Effector memory CD8-positive, alpha-beta T cell (primary cell): ENCODE measurements around the gene GTPBP4.

ENCODE experiments used
- ATAC-seq: fragments of 150-1000 bp; cut with Tn5 transposase; replicated peaks from 2 replicates; pipeline ENCODE4 v1.10.0; 2021; ENCODE audit warnings: mild to moderate bottlenecking, moderate library complexity
- DNase-seq, 3 experiments: peaks; one replicate each; pipeline ENCODE4 v3.0.0; 2021
- H3K27ac Mint-ChIP-seq, 2 donors: one replicate each; pipeline ENCODE4 v1.8.0; 2022; ENCODE audit warnings: mild to moderate bottlenecking in 2 of 2, mixed read lengths in 2 of 2, moderate library complexity in 2 of 2
- H3K27me3 Mint-ChIP-seq, 2 donors: one replicate each; pipeline ENCODE4 v1.8.0; 2022; ENCODE audit warnings: mixed read lengths in 2 of 2
- H3K36me3 Mint-ChIP-seq: one replicate; pipeline ENCODE4 v1.8.0; 2022; ENCODE audit warnings: mild to moderate bottlenecking, moderate library complexity, mixed read lengths; ENCODE audit not compliant: insufficient read depth
- H3K4me1 Mint-ChIP-seq, 2 donors: one replicate each; pipeline ENCODE4 v1.8.0; 2022; ENCODE audit warnings: low read depth in 2 of 2, mixed read lengths in 2 of 2
- H3K4me3 Mint-ChIP-seq, 2 donors: one replicate each; pipeline ENCODE4 v1.8.0; 2022; ENCODE audit warnings: mild to moderate bottlenecking in 2 of 2, mixed read lengths in 2 of 2, moderate library complexity in 2 of 2
- H3K9me3 Mint-ChIP-seq, 2 donors: one replicate each; pipeline ENCODE4 v1.8.0; 2022; ENCODE audit warnings: mixed read lengths in 2 of 2

GTPBP4 gene

DNA sequence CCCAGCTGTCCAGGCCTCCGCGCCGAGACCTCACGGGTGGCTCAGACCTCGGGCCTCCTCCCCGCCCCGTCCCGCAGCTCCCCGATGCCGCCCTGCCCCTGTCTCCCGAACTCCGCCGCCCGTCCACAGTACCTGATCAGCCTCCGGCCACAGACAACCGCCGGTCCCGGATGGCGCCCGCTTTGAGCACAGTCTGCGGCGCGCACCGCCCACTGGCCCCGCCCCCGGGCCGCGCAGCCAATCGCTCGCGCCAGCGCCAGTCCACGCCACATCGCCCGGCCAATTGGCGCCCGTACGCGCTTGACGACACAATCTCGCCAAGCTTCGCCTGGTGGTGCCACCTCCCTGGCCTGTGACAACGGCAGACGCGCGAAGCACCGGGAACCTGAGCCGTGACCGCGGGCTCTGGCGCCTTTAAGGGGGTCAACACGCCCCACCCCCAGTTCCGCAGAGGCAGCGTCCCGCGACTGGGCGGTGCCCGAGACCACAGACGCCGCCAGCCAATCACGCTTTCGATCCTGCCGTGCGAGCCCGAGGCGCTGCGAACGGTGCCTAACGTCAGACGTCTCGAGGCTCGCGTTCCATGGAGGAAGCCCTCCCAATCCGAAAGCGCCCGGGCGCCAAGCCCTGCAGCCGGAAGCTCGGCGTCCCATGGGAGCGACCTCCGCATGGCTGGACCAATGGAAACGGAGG lies 60.6 kb downstream of the GTPBP4 start, which contains the start of gene IDI1:
Gene IDI1 (minus strand): TSS at position 388 of the 693 bp plus-strand sequence. CDS start 116 bp downstream, at position 272.
- peak; percentile 77 for ATAC-seq
- H3K36me3 Mint-ChIP-seq: peaks cover 67% of the 10 kb centered on the region

DNA sequence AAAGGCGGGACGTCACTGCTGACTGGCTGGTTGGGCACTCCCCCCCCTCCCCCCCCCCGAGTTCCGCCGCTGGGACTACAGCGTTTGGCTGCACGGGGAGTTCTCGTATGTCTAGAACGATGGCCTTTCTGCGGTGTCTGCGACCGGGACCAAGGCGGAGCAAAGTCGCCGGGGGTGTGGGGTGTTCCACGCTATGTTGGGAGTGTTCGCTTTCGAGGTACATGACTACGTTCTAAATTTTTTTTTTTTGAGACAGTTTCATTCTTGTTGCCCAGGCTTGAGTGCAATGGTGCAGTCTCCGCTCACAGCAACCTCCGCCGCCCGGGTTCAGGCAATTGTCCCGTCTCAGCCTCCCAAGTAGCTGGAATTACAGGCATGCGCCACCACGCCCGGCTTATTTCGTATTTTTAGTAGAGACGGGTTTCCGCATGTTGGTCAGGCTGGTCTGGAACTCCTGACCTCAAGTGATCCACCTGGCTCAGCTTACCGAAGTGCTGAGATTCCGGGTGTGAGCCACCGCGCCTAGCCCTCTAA lies 61.3 kb downstream of the GTPBP4 start:
- peak overlapping the region; percentile 99 for H3K27ac Mint-ChIP-seq
- peaks cover 66% of the 10 kb centered on the region for H3K36me3 Mint-ChIP-seq
- H3K4me1 Mint-ChIP-seq: peaks cover 40 to 50% of the 10 kb centered on the region in 2 donors
- DNase-seq: no peak
- H3K27me3 Mint-ChIP-seq: no peaks in the 10 kb centered on the region
- no peak for ATAC-seq
- peak overlapping the region; percentile 93 to 94 for H3K4me3 Mint-ChIP-seq
- no peaks in the 10 kb centered on the region for H3K9me3 Mint-ChIP-seq

More for the DNA sequence above, 60.6 kb downstream of the GTPBP4 start, which contains the start of gene IDI1:
- H3K9me3 Mint-ChIP-seq: no peaks in the 10 kb centered on the region
- H3K27ac Mint-ChIP-seq: peak within 1 kb of the TSS; percentile 99
- H3K27me3 Mint-ChIP-seq: no peaks in the 10 kb centered on the region
- H3K4me1 Mint-ChIP-seq: peaks cover 42 to 52% of the 10 kb centered on the region in 2 donors
- DNase-seq: peak; percentile 97 to 98 (median 97)
- H3K4me3 Mint-ChIP-seq: peak within 1 kb of the TSS; percentile 93 to 94

DNA sequence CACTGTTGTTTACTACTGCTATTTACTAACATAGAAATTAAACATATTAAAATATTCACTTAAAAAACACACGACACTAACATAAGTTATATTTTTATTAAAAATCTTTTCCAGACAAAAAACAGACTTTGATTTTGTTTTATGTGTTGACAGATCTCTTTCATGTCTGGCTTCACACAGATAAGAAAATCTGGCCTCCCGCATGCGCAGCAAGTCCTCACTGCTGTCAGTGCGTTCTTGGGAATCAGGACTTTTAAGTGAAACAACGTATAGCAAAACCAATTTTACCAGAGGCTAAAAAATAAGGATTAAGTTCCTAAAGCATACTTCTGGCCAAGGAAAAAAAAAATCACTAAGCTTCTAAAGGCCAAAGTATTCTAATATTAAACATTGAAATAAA lies 61.9 kb downstream of the GTPBP4 start:
- H3K4me1 Mint-ChIP-seq: peaks cover 36 to 50% of the 10 kb centered on the region in 2 donors
- H3K4me3 Mint-ChIP-seq: peak overlapping the region; percentile 93 to 94

GRCh38 chr10:1050554-1050953 lies 62.3 kb downstream of the GTPBP4 start:
- Mint-ChIP-seq H3K27me3 (no peaks in the 10 kb centered on the region), H3K27ac (peak overlapping the region in 1 of 2 donors; percentile 99), H3K9me3 (no peaks in the 10 kb centered on the region), H3K4me3 (peak overlapping the region; percentile 93 to 94), H3K36me3 (peaks cover 62% of the 10 kb centered on the region), H3K4me1 (peaks cover 34 to 49% of the 10 kb centered on the region in 2 donors)
- ATAC-seq: no peak
- DNase-seq: peak; percentile 29 to 33 (median 30)

More for the DNA sequence above, 61.9 kb downstream of the GTPBP4 start:
- Mint-ChIP-seq H3K9me3 (no peaks in the 10 kb centered on the region), H3K27ac (peak overlapping the region; percentile 99), H3K36me3 (peaks cover 64% of the 10 kb centered on the region), H3K27me3 (no peaks in the 10 kb centered on the region)
- ATAC-seq: no peak
- no peak for DNase-seq

GRCh38 chr10:1054684-1055083 lies 66.5 kb downstream of the GTPBP4 start:
- no peak for ATAC-seq
- Mint-ChIP-seq H3K9me3 (no peaks in the 10 kb centered on the region), H3K4me1 (peaks cover 46 to 67% of the 10 kb centered on the region in 2 donors), H3K36me3 (peaks cover 60% of the 10 kb centered on the region), H3K4me3 (peak overlapping the region; percentile 99), H3K27me3 (no peaks in the 10 kb centered on the region), H3K27ac (peak overlapping the region in 1 of 2 donors; percentile 97)
- DNase-seq: no peak

GRCh38 chr10:1056326-1057105 lies 68.3 kb downstream of the GTPBP4 start, which contains the start of gene WDR37:
WDR37 (plus strand) TSS chr10:1056385; CDS start chr10:1072156, 15,771 bp downstream.
- Mint-ChIP-seq H3K9me3 (no peaks in the 10 kb centered on the region), H3K27ac (peak within 1 kb of the TSS; percentile 97 to 98), H3K36me3 (peaks cover 50% of the 10 kb centered on the region), H3K27me3 (no peaks in the 10 kb centered on the region), H3K4me3 (peak within 1 kb of the TSS; percentile 99), H3K4me1 (peaks cover 57 to 86% of the 10 kb centered on the region in 2 donors)
- DNase-seq (peak; percentile 84 to 87 (median 84)), ATAC-seq (peak; percentile 93)

DNA sequence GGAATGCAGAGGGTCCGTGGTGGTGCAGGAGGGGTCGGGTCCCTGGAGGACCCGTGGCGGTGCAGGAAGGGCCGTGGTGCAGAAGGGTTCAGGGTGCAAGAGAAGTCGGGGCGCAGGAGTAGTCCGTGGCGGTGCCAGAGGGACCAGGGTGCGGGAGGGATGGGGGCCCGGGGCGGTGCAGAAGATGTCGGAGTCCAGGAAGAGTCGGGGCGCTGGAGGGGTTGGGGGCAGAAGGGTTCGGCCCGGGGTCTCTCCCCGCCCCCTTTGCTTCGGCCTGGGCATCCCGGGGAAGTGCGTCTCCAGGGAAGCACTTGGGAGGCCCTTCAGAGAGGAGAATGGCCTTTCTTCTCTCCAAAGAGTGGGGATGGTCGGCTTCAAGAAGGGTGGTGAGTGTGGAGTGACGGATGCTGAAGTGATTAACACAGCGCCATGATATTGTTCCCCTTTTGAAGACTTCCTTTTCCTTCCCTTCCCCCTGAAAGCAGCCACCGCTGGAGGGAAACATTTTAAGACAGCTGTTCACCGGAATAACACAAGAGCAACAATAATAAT lies 68.9 kb downstream of the GTPBP4 start:
- DNase-seq (no peak), ATAC-seq (peak; percentile 12)
- peaks cover 45% of the 10 kb centered on the region for H3K36me3 Mint-ChIP-seq
- H3K4me1 Mint-ChIP-seq: peaks cover 63 to 87% of the 10 kb centered on the region in 2 donors
- no peaks in the 10 kb centered on the region for H3K27me3 Mint-ChIP-seq
- peak overlapping the region; percentile 99 for H3K4me3 Mint-ChIP-seq
- H3K9me3 Mint-ChIP-seq: no peaks in the 10 kb centered on the region
- peak overlapping the region; percentile 97 to 98 for H3K27ac Mint-ChIP-seq

GRCh38 chr10:1058017-1058416 lies 69.8 kb downstream of the GTPBP4 start:
- H3K27me3 Mint-ChIP-seq: no peaks in the 10 kb centered on the region
- peak overlapping the region; percentile 97 to 98 for H3K27ac Mint-ChIP-seq
- no peak for DNase-seq
- ATAC-seq: no peak
- no peaks in the 10 kb centered on the region for H3K9me3 Mint-ChIP-seq
- H3K4me1 Mint-ChIP-seq: peaks cover 69 to 87% of the 10 kb centered on the region in 2 donors
- peaks cover 44% of the 10 kb centered on the region for H3K36me3 Mint-ChIP-seq
- H3K4me3 Mint-ChIP-seq: peak overlapping the region; percentile 99

- Mint-ChIP-seq H3K27me3 (no peaks in the 10 kb centered on the region), H3K9me3 (no peaks in the 10 kb centered on the region), H3K4me3 (no peak overlapping the region), H3K27ac (peak overlapping the region; percentile 62 to 81), H3K36me3 (peaks cover 42% of the 10 kb centered on the region), H3K4me1 (peaks cover 70 to 88% of the 10 kb centered on the region in 2 donors)
- no peak for DNase-seq
- no peak for ATAC-seq
Observed at GRCh38 chr10:1059902-1060301, 71.7 kb downstream of the GTPBP4 start.

DNA sequence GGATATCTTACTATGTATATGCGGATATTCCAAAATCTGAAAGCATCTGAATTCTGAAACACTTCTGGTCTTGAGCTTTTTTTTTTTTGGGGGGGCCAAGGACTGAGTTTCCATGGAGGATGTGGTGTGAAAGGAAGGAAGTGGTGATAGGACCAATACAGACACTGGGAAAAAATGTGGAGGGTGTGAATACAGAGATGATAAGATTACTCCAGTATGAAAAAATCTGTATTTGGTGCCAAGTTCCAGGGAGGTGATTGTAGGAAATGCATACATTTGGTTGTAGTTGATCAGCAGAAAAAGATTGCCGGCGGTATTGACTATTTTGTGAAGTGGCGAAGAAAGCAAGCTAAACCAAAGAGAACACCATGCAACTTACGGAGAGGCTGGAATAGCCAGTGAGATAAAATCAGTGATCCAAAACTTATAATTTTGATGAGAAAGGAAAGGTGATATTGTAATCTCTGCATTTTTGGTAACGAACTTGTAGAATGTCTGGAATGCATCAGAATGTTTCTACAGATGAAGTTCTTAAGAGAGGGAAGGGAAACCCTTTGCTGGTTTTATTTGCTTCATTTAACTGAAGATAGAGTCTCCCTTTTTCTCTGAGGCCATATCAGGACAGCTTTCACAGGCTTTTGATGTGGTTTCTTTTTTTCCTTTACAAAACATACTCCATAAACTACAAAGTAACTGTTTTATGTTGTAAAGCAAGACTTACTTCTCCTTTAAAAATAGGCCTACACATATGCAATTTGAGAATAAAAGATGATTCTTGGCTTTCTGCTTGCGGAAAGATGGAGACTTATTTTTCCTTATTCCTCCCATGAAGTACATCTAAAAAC lies 73.9 kb downstream of the GTPBP4 start:
- Mint-ChIP-seq H3K4me3 (peak overlapping the region; percentile 61 to 82), H3K27me3 (no peaks in the 10 kb centered on the region), H3K4me1 (peaks cover 63 to 90% of the 10 kb centered on the region in 2 donors), H3K27ac (peak overlapping the region; percentile 81 to 98), H3K36me3 (peaks cover 26% of the 10 kb centered on the region), H3K9me3 (no peaks in the 10 kb centered on the region)
- no peak for DNase-seq
- no peak for ATAC-seq

- Mint-ChIP-seq H3K4me3 (peak overlapping the region; percentile 61 to 82), H3K27ac (peak overlapping the region; percentile 81 to 98), H3K27me3 (no peaks in the 10 kb centered on the region), H3K4me1 (peaks cover 58 to 88% of the 10 kb centered on the region in 2 donors), H3K9me3 (no peaks in the 10 kb centered on the region), H3K36me3 (peaks cover 22% of the 10 kb centered on the region)
- DNase-seq (peak; percentile 24 to 44 (median 32)), ATAC-seq (peak; percentile 96)
Observed at GRCh38 chr10:1063232-1063865, 75.1 kb downstream of the GTPBP4 start.

DNA sequence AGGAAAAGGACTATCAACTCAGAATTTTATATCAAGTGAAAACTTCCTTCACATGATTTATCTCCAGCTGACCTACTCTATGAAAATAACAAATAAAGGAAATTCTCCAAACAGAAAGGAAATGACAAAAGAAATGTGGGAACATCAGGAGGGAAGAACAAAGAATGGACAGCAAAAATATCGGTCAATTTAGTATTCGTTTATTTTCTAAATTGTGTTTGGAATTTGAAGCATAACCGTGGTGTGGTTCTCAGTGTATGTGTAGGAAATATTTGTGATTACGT lies 76.7 kb downstream of the GTPBP4 start:
- peak overlapping the region; percentile 19 to 33 for H3K4me3 Mint-ChIP-seq
- H3K36me3 Mint-ChIP-seq: peaks cover 17% of the 10 kb centered on the region
- ATAC-seq (no peak), DNase-seq (no peak)
- H3K4me1 Mint-ChIP-seq: peaks cover 63 to 90% of the 10 kb centered on the region in 2 donors
- no peaks in the 10 kb centered on the region for H3K9me3 Mint-ChIP-seq
- no peaks in the 10 kb centered on the region for H3K27me3 Mint-ChIP-seq
- H3K27ac Mint-ChIP-seq: peak overlapping the region; percentile 81 to 98
